CD4-positive, CD25-positive, alpha-beta regulatory T cell (primary cell): ENCODE data around the gene DGKE. TPM values are rescaled to one million over a fixed set of nuclear protein-coding genes. Genes with fewer than 3 reads are reported as not detected.

Source experiments
- ATAC-seq, 2 donors: fragments of 150-1000 bp; cut with Tn5 transposase; one replicate each; pipeline ENCODE4 v1.10.0; 2021; ENCODE audit warnings: low read depth in 2 of 2, moderate number of reproducible peaks in 2 of 2, moderate library complexity in 1 of 2
- DNase-seq, 3 donors: peaks; one replicate each; pipeline versions ENCODE4 v3.0.0 to v3.0.0-alpha.2; 2012 to 2022; ENCODE audit warnings: mixed read lengths in 1 of 3
- H3K27ac ChIP-seq: one replicate; pipeline ENCODE4 v1.7.0; 2013; ENCODE audit warnings: mild to moderate bottlenecking, low read length; ENCODE audit not compliant: insufficient read depth, poor library complexity, severe bottlenecking
- H3K27me3 ChIP-seq: one replicate; pipeline ENCODE4 v1.7.0; 2013; ENCODE audit warnings: low read length; ENCODE audit not compliant: control insufficient read depth, insufficient read depth
- H3K36me3 ChIP-seq: one replicate; pipeline ENCODE4 v1.7.0; 2013; ENCODE audit warnings: mild to moderate bottlenecking, low read length, moderate library complexity; ENCODE audit not compliant: control insufficient read depth, insufficient read depth
- H3K4me1 ChIP-seq: 2 replicates; pipeline ENCODE4 v1.7.0; 2013; ENCODE audit warnings: mild to moderate bottlenecking, low read length; ENCODE audit not compliant: insufficient read depth, control insufficient read depth, poor library complexity, severe bottlenecking
- H3K4me3 ChIP-seq: one replicate; pipeline ENCODE4 v1.7.0; 2013; ENCODE audit warnings: low read depth, mild to moderate bottlenecking, low read length, moderate library complexity
- H3K9me3 ChIP-seq, 2 experiments: 1 replicate in 1 of 2; 2 replicates in 1 of 2; pipeline ENCODE4 v1.7.0; 2013; ENCODE audit warnings: low read length in 2 of 2, mild to moderate bottlenecking in 1 of 2, moderate library complexity in 1 of 2; ENCODE audit not compliant: control insufficient read depth in 2 of 2
- H3K27ac Mint-ChIP-seq, 3 donors: one replicate each; pipeline ENCODE4 v1.8.0; 2020 to 2022; ENCODE audit warnings: mild to moderate bottlenecking in 3 of 3, mixed read lengths in 3 of 3, moderate library complexity in 2 of 3
- H3K27me3 Mint-ChIP-seq: one replicate; pipeline ENCODE4 v1.8.0; 2022; ENCODE audit warnings: mild to moderate bottlenecking, mixed read lengths
- H3K36me3 Mint-ChIP-seq: one replicate; pipeline ENCODE4 v1.8.0; 2020; ENCODE audit warnings: mixed read lengths
- H3K4me1 Mint-ChIP-seq, 4 donors: one replicate each; pipeline ENCODE4 v1.8.0; 2020 to 2022; ENCODE audit warnings: mixed read lengths in 4 of 4, mild to moderate bottlenecking in 1 of 4
- H3K4me3 Mint-ChIP-seq, 4 donors: one replicate each; pipeline ENCODE4 v1.8.0; 2020 to 2022; ENCODE audit warnings: mild to moderate bottlenecking in 4 of 4, mixed read lengths in 4 of 4, moderate library complexity in 3 of 4
- H3K9me3 Mint-ChIP-seq, 7 donors: one replicate each; pipeline ENCODE4 v1.8.0; 2020 to 2022; ENCODE audit warnings: mixed read lengths in 7 of 7, mild to moderate bottlenecking in 3 of 7, moderate library complexity in 2 of 7
- polyA plus RNA-seq, 4 donors: library from polyadenylated mRNA; unstranded; fragments of 300-500 nt; fragmentation: Illumina TruSeq; gene quantifications; one replicate each; pipeline ENCODE4 v1.2.3, GENCODE V29; 2021
- total RNA-seq: library from RNA; stranded (reverse); gene quantifications from one replicate; pipeline ENCODE4 v1.2.3, GENCODE V29; 2022

Gene DGKE
- total and polyA plus RNA-seq, 5 donors from 2014 or later = 6.2 to 45.5 (median 8.0) TPM

- peak in 1 of 3 donors; percentile 39 for DNase-seq
- no peak overlapping the region for H3K27ac ChIP-seq
- H3K36me3 Mint-ChIP-seq = no peaks in the 10 kb centered on the region
These were observed 85.0 kb downstream of the DGKE start for GRCh38 chr17:56918916-56919315.

More at GRCh38 chr17:56918916-56919315, 85.0 kb downstream of the DGKE start:
- H3K27ac Mint-ChIP-seq = no peak overlapping the region
- H3K4me1 Mint-ChIP-seq = peaks cover 7 to 19% (median 15%) of the 10 kb centered on the region in 4 donors
- H3K9me3 Mint-ChIP-seq = peaks cover 0 to 5% (median 1%) of the 10 kb centered on the region in 7 donors
- H3K27me3 ChIP-seq = no peaks in the 10 kb centered on the region
- peaks cover 14% of the 10 kb centered on the region for H3K27me3 Mint-ChIP-seq
- H3K9me3 ChIP-seq = peaks cover 0 to 7% of the 10 kb centered on the region in 2 experiments
- peak overlapping the region in 1 of 4 donors; percentile 88 for H3K4me3 Mint-ChIP-seq
- no peak overlapping the region for H3K4me3 ChIP-seq
- peaks cover 10% of the 10 kb centered on the region for H3K4me1 ChIP-seq
- no peaks in the 10 kb centered on the region for H3K36me3 ChIP-seq
- no peak for ATAC-seq

Other genes starting within 250 kb of the DGKE start
- gene NOG, start 240.5 kb upstream of the DGKE start, total RNA-seq = 4.8 TPM
- gene NOG, start 240.5 kb upstream of the DGKE start, polyA plus RNA-seq = 10 to 100 TPM; 14.2 to 34.7 (median 23.7) TPM
- gene C17orf67, start 231 bp upstream of the DGKE start, total RNA-seq = 6.2 TPM
- gene C17orf67, start 231 bp upstream of the DGKE start, polyA plus RNA-seq = 1 to 10 TPM; 1.5 to 2.4 (median 2.1) TPM
- 58.3 TPM for gene TRIM25, start 79.9 kb downstream of the DGKE start, total RNA-seq
- 1 to 10 TPM; 4.6 to 7.8 (median 5.7) TPM for gene TRIM25, start 79.9 kb downstream of the DGKE start, polyA plus RNA-seq
- gene COIL, start 126.9 kb downstream of the DGKE start, total RNA-seq = 19.3 TPM
- 10 to 100 TPM; 15.4 to 21.4 (median 17.9) TPM for gene COIL, start 126.9 kb downstream of the DGKE start, polyA plus RNA-seq
- 14.5 TPM for gene SCPEP1, start 144.0 kb downstream of the DGKE start, total RNA-seq
- gene SCPEP1, start 144.0 kb downstream of the DGKE start, polyA plus RNA-seq = 10 to 100 TPM; 18.9 to 24.9 (median 23.3) TPM